ENCODE measurements around the gene IL15RA. TPM values are rescaled to one million over a fixed set of nuclear protein-coding genes. Genes with fewer than 3 reads are reported as not detected.

Gene IL15RA
- total and polyA plus RNA-seq, 10 of the 15 experiments (the other 5 are each of a cell fraction or from before 2014, with no cell fraction given) = 2.0 to 14.8 (median 12.1) TPM

DNA sequence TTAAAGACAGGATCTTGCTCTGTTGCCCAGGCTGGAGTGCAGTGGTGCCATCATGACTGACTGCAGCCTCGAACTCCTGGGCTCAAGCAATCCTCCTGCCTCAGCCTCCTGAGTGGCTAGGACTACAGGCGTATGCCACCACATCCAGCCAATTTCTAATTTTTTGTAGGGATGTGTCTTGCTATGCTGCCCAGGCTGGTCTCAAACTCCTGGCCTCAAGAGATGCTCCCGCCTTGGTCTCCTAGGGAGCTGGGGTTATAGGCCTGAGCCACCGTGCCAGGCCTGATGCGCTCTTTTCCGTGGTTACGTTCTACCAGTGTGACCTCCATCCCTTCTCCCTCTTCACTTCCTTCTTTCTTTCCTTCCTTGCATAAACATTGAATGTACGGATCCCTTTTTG is 34.2 kb upstream of the IL15RA start:
- ChIA-PET SMC1A (ENCODE audit: uncharacterized antibody, unreplicated experiment) (interaction anchor here (0.9 to 8.2 kb wide), 2 partner anchors 22 to 75 kb away, joined by 3 to 81 read pairs; no protein-coding TSS in a partner anchor), RAD21 (ENCODE audit: unreplicated experiment) (no interaction called here), POLR2A (no interaction called here), CTCF (interaction anchor here (5.4 to 6.0 kb wide), 3 partner anchors 39 to 75 kb away, joined by 24 to 142 read pairs (median 101); no protein-coding TSS in a partner anchor)
- intact Hi-C loops (cut with micrococcal nuclease; ENCODE audit: unreplicated experiment) (no loop called here), in situ Hi-C loops (cut with MboI) (loop anchor here (5.0 to 10.0 kb wide), 2 partner anchors 71 to 393 kb away; no protein-coding TSS in a partner anchor)
- no peaks in the 10 kb centered on the region for H3K4me1 ChIP-seq (ENCODE audit: control insufficient read depth, insufficient read depth, low read length)
- no peak overlapping the region for H3K4me2 ChIP-seq (ENCODE audit: control insufficient read depth, insufficient read depth)
- no peaks in the 10 kb centered on the region for H4K20me1 ChIP-seq (ENCODE audit: control insufficient read depth, insufficient read depth)
- H3K4me3 ChIP-seq = no peak overlapping the region
- H3K27me3 ChIP-seq (replicated peaks in 1 of 2; ENCODE audit: control insufficient read depth in 2 of 2, insufficient read depth in 2 of 2, low read length in 1 of 2) = no peaks in the 10 kb centered on the region; a peak in 1 of 4 replicates
- peaks cover 5% of the 10 kb centered on the region; the same call in 2 of the 3 replicates for H3K9me3 ChIP-seq (replicated peaks; ENCODE audit: control insufficient read depth, insufficient read depth, low read length)
- no TSS peak for BruUV-seq (replicated peaks)
- 85% methylated on average over 8 of the region's 8 CpGs for WGBS (ENCODE audit: insufficient coverage, insufficient replicate concordance, low lambda C conversion rate, missing lambda C conversion rate)
- H3K27ac ChIP-seq (ENCODE audit: control insufficient read depth, insufficient read depth) = no peak overlapping the region
- H3K79me2 ChIP-seq (ENCODE audit: control insufficient read depth, insufficient read depth, low read length) = no peaks in the 10 kb centered on the region
- no peak for DNase-seq (ENCODE audit: low read depth, low spot score)
- no peak for FAIRE-seq
- ATAC-seq = no peak
- H2AFZ ChIP-seq (ENCODE audit: control insufficient read depth, low read depth, low read length) = no peak overlapping the region
- no peaks in the 10 kb centered on the region for H3K36me3 ChIP-seq (ENCODE audit: control insufficient read depth in 2 of 2, insufficient read depth in 2 of 2, low read length in 1 of 2)
- no peak overlapping the region for H3K9ac ChIP-seq (ENCODE audit: control insufficient read depth, insufficient read depth, low read length)
- no peak for TF ChIP-seq RUNX3 (IDR thresholded peaks at IDR 0.05; ENCODE audit: low read length)
- TF ChIP-seq, protein P1, sequence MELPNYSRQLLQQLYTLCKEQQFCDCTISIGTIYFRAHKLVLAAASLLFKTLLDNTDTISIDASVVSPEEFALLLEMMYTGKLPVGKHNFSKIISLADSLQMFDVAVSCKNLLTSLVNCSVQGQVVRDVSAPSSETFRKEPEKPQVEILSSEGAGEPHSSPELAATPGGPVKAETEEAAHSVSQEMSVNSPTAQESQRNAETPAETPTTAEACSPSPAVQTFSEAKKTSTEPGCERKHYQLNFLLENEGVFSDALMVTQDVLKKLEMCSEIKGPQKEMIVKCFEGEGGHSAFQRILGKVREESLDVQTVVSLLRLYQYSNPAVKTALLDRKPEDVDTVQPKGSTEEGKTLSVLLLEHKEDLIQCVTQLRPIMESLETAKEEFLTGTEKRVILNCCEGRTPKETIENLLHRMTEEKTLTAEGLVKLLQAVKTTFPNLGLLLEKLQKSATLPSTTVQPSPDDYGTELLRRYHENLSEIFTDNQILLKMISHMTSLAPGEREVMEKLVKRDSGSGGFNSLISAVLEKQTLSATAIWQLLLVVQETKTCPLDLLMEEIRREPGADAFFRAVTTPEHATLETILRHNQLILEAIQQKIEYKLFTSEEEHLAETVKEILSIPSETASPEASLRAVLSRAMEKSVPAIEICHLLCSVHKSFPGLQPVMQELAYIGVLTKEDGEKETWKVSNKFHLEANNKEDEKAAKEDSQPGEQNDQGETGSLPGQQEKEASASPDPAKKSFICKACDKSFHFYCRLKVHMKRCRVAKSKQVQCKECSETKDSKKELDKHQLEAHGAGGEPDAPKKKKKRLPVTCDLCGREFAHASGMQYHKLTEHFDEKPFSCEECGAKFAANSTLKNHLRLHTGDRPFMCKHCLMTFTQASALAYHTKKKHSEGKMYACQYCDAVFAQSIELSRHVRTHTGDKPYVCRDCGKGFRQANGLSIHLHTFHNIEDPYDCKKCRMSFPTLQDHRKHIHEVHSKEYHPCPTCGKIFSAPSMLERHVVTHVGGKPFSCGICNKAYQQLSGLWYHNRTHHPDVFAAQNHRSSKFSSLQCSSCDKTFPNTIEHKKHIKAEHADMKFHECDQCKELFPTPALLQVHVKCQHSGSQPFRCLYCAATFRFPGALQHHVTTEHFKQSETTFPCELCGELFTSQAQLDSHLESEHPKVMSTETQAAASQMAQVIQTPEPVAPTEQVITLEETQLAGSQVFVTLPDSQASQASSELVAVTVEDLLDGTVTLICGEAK (IDR thresholded peaks at IDR 0.05; ENCODE audit: borderline replicate concordance) = no peak
- no peak for TF ChIP-seq JUND (IDR thresholded peaks at IDR 0.05; ENCODE audit: low read depth, low read length)
- no peak for TF ChIP-seq CUX1 (IDR thresholded peaks at IDR 0.05; ENCODE audit: insufficient replicate concordance, low read depth, low read length)
- TF ChIP-seq SREBF1 (IDR thresholded peaks at IDR 0.05; ENCODE audit: low read length) = no peak
- TF ChIP-seq LARP7 (IDR thresholded peaks at IDR 0.05) = no peak
- no peak for TF ChIP-seq CTCF (IDR thresholded peaks at IDR 0.05 in 2 of 3, conservative IDR thresholded peaks at IDR 0.05 in 1 of 3; ENCODE audit: control insufficient read depth in 2 of 3, extremely low read depth in 1 of 3, insufficient read depth in 1 of 3, low read depth in 3 of 3, low read length in 3 of 3)
- TF ChIP-seq MEF2B (IDR thresholded peaks at IDR 0.05; ENCODE audit: partially characterized antibody, poor library complexity, severe bottlenecking) = no peak
- no peak for TF ChIP-seq STAT3 (IDR thresholded peaks at IDR 0.05; ENCODE audit: low read depth, low read length)

Data from GM12878 (cell line).